ENCODE data around the gene CNNM4. TPM values are rescaled to one million over a fixed set of nuclear protein-coding genes. Genes with fewer than 3 reads are reported as not detected.
"Not testable (repeated sequence)": the region's sequence is repeated elsewhere in the genome, so short reads cannot be mapped to it uniquely, and the experiment has no call there.

The CNNM4 gene
- total RNA-seq, 1 donor from 2014 or later: 5.8 TPM

DNA sequence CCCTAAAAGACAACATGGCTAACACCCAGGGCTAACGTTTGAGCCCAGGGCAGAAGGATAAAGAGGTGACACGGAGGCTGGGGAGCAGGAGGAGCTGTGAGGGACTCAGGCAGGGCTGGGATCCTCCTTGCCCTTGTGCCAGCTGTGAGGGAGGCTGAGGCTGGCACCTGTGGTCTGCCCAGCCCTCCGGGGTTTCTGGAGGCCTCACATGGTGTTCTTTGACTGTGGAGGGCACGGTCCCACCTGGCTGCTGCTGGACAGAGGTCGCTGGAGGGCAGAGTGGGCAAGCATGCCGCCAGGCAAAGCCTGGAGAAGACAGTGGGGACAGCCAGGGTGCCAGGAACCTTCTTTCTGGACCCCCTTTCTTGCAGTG lies 28.5 kb downstream of the CNNM4 start:
- no peak for DNase-seq (ENCODE audit: low read depth)
- Mint-ChIP-seq H3K9me3 (ENCODE audit: unreplicated experiment) (no peaks in the 10 kb centered on the region), H3K27ac (ENCODE audit: unreplicated experiment) (no peak overlapping the region), H3K27me3 (ENCODE audit: low read depth, unreplicated experiment) (no peaks in the 10 kb centered on the region), H3K36me3 (ENCODE audit: low read depth, unreplicated experiment) (no peaks in the 10 kb centered on the region), H3K4me1 (ENCODE audit: low read depth, unreplicated experiment) (peaks cover 12% of the 10 kb centered on the region), H3K4me3 (ENCODE audit: unreplicated experiment) (no peak overlapping the region)
- H2AFZ ChIP-seq (ENCODE audit: low read depth, low read length): no peak overlapping the region
- H3K4me1 ChIP-seq (ENCODE audit: insufficient read depth, low read length): peaks cover 16% of the 10 kb centered on the region
- H3K27ac ChIP-seq (ENCODE audit: low read depth, low read length): no peak overlapping the region
- no peak for TF ChIP-seq CTCF (IDR thresholded peaks at IDR 0.05; ENCODE audit: insufficient read depth, low read depth, low read length)
- no peak for TF ChIP-seq EZH2 (IDR thresholded peaks at IDR 0.05; ENCODE audit: insufficient read depth, low read length)
- H4K20me1 ChIP-seq (ENCODE audit: insufficient read depth, low read length): no peaks in the 10 kb centered on the region
- H3K4me2 ChIP-seq (ENCODE audit: low read length): no peak overlapping the region
- no peaks in the 10 kb centered on the region for H3K36me3 ChIP-seq (ENCODE audit: insufficient read depth, low read length)
- no peaks in the 10 kb centered on the region for H3K9me3 ChIP-seq (ENCODE audit: insufficient read depth, low read depth, low read length)
- H3K9ac ChIP-seq (ENCODE audit: low read length): no peak overlapping the region
- H3K27me3 ChIP-seq (ENCODE audit: insufficient read depth, low read length): no peaks in the 10 kb centered on the region
- FAIRE-seq: no peak
- no peaks in the 10 kb centered on the region for H3K79me2 ChIP-seq (ENCODE audit: insufficient read depth, low read length)
- H3K4me3 ChIP-seq (ENCODE audit: insufficient read depth, low read depth, low read length): no peak overlapping the region

- Histone ChIP-seq H3K9ac (ENCODE audit: low read length) (no peak overlapping the region), H3K9me3 (ENCODE audit: insufficient read depth, low read depth, low read length) (no peaks in the 10 kb centered on the region), H3K27me3 (ENCODE audit: insufficient read depth, low read length) (no peaks in the 10 kb centered on the region), H4K20me1 (ENCODE audit: insufficient read depth, low read length) (no peaks in the 10 kb centered on the region), H3K4me2 (ENCODE audit: low read length) (no peak overlapping the region), H3K79me2 (ENCODE audit: insufficient read depth, low read length) (no peaks in the 10 kb centered on the region), H2AFZ (ENCODE audit: low read depth, low read length) (no peak overlapping the region), H3K27ac (ENCODE audit: low read depth, low read length) (no peak overlapping the region), H3K4me3 (ENCODE audit: insufficient read depth, low read depth, low read length) (no peak overlapping the region), H3K36me3 (ENCODE audit: insufficient read depth, low read length) (no peaks in the 10 kb centered on the region), H3K4me1 (ENCODE audit: insufficient read depth, low read length) (peaks cover 5% of the 10 kb centered on the region)
- FAIRE-seq: no peak
- TF ChIP-seq CTCF (IDR thresholded peaks at IDR 0.05; ENCODE audit: insufficient read depth, low read depth, low read length): no peak
- TF ChIP-seq EZH2 (IDR thresholded peaks at IDR 0.05; ENCODE audit: insufficient read depth, low read length): no peak
- DNase-seq (ENCODE audit: low read depth): no peak
- peaks cover 7% of the 10 kb centered on the region for H3K4me1 Mint-ChIP-seq (ENCODE audit: low read depth, unreplicated experiment)
- no peak overlapping the region for H3K4me3 Mint-ChIP-seq (ENCODE audit: unreplicated experiment)
- no peaks in the 10 kb centered on the region for H3K9me3 Mint-ChIP-seq (ENCODE audit: unreplicated experiment)
- peaks cover 3% of the 10 kb centered on the region for H3K27me3 Mint-ChIP-seq (ENCODE audit: low read depth, unreplicated experiment)
- no peaks in the 10 kb centered on the region for H3K36me3 Mint-ChIP-seq (ENCODE audit: low read depth, unreplicated experiment)
- H3K27ac Mint-ChIP-seq (ENCODE audit: unreplicated experiment): no peak overlapping the region
Measured at GRCh38 chr2:96792772-96793749, 32.4 kb downstream of the CNNM4 start.

- Histone ChIP-seq H3K4me3 (ENCODE audit: insufficient read depth, low read depth, low read length) (no peak overlapping the region), H3K4me2 (ENCODE audit: low read length) (no peak overlapping the region), H3K9me3 (ENCODE audit: insufficient read depth, low read depth, low read length) (no peaks in the 10 kb centered on the region), H3K79me2 (ENCODE audit: insufficient read depth, low read length) (no peaks in the 10 kb centered on the region), H3K9ac (ENCODE audit: low read length) (no peak overlapping the region), H2AFZ (ENCODE audit: low read depth, low read length) (no peak overlapping the region), H3K4me1 (ENCODE audit: insufficient read depth, low read length) (no peaks in the 10 kb centered on the region), H3K27ac (ENCODE audit: low read depth, low read length) (no peak overlapping the region), H3K36me3 (ENCODE audit: insufficient read depth, low read length) (no peaks in the 10 kb centered on the region), H3K27me3 (ENCODE audit: insufficient read depth, low read length) (no peaks in the 10 kb centered on the region), H4K20me1 (ENCODE audit: insufficient read depth, low read length) (no peaks in the 10 kb centered on the region)
- Mint-ChIP-seq H3K4me3 (ENCODE audit: unreplicated experiment) (no peak overlapping the region), H3K4me1 (ENCODE audit: low read depth, unreplicated experiment) (no peaks in the 10 kb centered on the region), H3K27ac (ENCODE audit: unreplicated experiment) (no peak overlapping the region), H3K27me3 (ENCODE audit: low read depth, unreplicated experiment) (peaks cover 3% of the 10 kb centered on the region), H3K36me3 (ENCODE audit: low read depth, unreplicated experiment) (no peaks in the 10 kb centered on the region), H3K9me3 (ENCODE audit: unreplicated experiment) (no peaks in the 10 kb centered on the region)
- DNase-seq (ENCODE audit: low read depth) (no peak), FAIRE-seq (no peak)
- TF ChIP-seq CTCF (IDR thresholded peaks at IDR 0.05; ENCODE audit: insufficient read depth, low read depth, low read length): no peak
Measured at GRCh38 chr2:96795076-96795475, 34.4 kb downstream of the CNNM4 start.

GRCh38 chr2:96796497-96796896 lies 35.8 kb downstream of the CNNM4 start:
- H3K27me3 ChIP-seq (ENCODE audit: insufficient read depth, low read length); H3K9me3 Mint-ChIP-seq (ENCODE audit: unreplicated experiment); H3K4me1 Mint-ChIP-seq (ENCODE audit: low read depth, unreplicated experiment); H4K20me1 ChIP-seq (ENCODE audit: insufficient read depth, low read length); H3K9me3 ChIP-seq (ENCODE audit: insufficient read depth, low read depth, low read length); H3K36me3 ChIP-seq (ENCODE audit: insufficient read depth, low read length); H2AFZ ChIP-seq (ENCODE audit: low read depth, low read length); H3K27ac ChIP-seq (ENCODE audit: low read depth, low read length); H3K4me1 ChIP-seq (ENCODE audit: insufficient read depth, low read length); H3K27ac Mint-ChIP-seq (ENCODE audit: unreplicated experiment); H3K79me2 ChIP-seq (ENCODE audit: insufficient read depth, low read length); H3K4me2 ChIP-seq (ENCODE audit: low read length); H3K36me3 Mint-ChIP-seq (ENCODE audit: low read depth, unreplicated experiment); DNase-seq (ENCODE audit: low read depth); H3K27me3 Mint-ChIP-seq (ENCODE audit: low read depth, unreplicated experiment); H3K4me3 ChIP-seq (ENCODE audit: insufficient read depth, low read depth, low read length); H3K4me3 Mint-ChIP-seq (ENCODE audit: unreplicated experiment); H3K9ac ChIP-seq (ENCODE audit: low read length); FAIRE-seq: not testable (repeated sequence)
